NCI-H226 (cell line): ENCODE data around the gene ZBTB7B.
"Not testable (repeated sequence)": the region's sequence is repeated elsewhere in the genome, so short reads cannot be mapped to it uniquely, and the experiment has no call there.

ENCODE experiments used
- DNase-seq: peaks from one replicate; pipeline ENCODE4 v3.0.0-alpha.2; 2015

ZBTB7B gene

GRCh38 chr1:154969246-154969645 lies 33.4 kb upstream of the ZBTB7B start:
- no peak for DNase-seq

DNA sequence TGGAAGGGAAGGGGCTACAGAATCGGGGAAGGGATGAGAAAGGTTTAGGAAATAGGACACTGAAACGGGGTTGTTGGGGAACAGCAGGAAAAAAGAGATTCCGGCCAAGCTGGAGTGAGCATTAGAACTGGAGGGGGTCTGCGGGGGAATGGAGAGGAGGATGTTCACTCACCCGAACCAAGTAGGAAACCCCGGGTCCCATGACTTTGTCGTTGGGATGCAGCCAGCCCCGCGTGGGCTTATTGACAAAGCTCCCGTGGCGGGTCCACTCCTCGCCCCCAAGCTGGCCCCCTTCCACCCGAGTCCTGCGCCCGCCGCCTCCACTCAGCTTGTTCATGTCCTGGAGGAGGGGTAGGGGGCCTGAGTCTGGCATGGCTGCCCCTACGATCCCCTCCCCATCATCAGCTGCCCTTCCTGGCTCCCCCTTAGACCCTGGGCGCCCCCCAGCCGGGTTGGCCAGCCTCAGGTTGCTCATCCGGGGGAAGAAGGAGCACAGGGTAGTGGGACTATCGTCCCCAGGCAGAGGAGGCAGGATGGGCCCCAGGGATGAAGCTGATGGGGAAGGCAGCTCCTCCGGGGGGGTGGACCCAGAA lies 32.6 kb upstream of the ZBTB7B start:
- DNase-seq: no peak

- DNase-seq: peak; percentile 96
Measured at GRCh38 chr1:154970631-154971340, 31.8 kb upstream of the ZBTB7B start, which contains the start of gene SHC1. Gene SHC1 (minus strand): TSS chr1:154970747. CDS start chr1:154970526, 221 bp downstream.

- DNase-seq: no peak
Measured at GRCh38 chr1:154971341-154971998, 31.1 kb upstream of the ZBTB7B start.

DNA sequence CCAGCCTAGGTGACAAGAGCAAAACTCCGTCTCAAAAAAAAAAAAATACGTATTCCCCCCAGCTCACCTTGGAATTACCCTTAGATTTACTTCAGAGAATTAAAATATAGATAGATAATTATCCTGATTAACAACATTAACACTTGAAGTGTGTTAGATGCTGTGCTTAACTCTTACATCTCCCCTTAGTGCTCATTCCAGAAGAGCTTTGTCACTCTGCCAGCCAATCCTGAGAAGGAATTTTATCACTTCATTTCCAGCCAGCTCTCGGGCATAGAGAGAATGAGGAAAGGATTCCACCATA lies 30.4 kb upstream of the ZBTB7B start:
- peak; percentile 87 for DNase-seq

DNA sequence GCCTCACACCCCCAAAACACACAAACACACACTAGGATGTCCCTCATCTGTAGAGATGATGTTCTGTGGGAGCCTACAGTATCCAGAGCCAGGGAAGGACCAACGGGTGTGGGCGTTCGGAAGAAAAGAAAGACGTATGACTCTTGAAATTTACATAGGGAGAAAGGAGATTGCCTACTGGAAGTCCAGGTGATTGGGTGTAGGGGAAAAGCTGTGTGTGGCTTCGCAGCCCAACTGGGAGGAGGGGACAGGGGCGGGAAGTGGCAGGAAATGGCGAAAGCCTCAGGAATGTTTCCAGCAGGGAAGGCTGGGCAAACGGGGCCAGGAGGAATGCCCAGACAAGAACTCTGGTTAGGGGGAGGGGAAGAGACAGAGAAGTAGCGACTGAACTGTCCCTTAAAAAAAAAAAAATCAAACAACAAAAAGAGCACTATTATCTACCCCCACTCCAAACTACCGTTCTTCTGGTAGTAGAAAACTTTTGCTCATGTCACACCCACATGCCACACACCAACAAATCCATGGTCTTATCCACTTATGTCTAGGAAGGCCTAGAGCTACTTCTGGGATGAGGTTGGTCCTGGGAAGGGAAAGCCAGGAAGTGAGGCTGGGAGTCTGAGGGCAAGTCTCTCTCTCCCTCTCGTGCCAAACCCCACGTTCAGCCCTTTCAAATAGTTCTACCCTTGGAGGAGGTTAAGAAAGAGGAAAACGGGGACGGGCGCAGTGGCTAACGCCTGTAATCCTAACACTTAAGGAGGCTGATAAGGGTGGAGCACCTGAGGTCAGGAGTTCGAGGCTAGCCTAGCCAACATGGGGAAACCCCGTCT lies 29.9 kb upstream of the ZBTB7B start:
- peak; percentile 94 for DNase-seq

- peak; percentile 97 for DNase-seq
Measured at GRCh38 chr1:154973344-154974101, 29.1 kb upstream of the ZBTB7B start.

- peak; percentile 100 for DNase-seq
Measured at GRCh38 chr1:154974102-154974807, 28.3 kb upstream of the ZBTB7B start, which contains the start of gene CKS1B. Gene CKS1B (plus strand): TSS chr1:154974681. CDS start chr1:154974746, 65 bp downstream.

DNA sequence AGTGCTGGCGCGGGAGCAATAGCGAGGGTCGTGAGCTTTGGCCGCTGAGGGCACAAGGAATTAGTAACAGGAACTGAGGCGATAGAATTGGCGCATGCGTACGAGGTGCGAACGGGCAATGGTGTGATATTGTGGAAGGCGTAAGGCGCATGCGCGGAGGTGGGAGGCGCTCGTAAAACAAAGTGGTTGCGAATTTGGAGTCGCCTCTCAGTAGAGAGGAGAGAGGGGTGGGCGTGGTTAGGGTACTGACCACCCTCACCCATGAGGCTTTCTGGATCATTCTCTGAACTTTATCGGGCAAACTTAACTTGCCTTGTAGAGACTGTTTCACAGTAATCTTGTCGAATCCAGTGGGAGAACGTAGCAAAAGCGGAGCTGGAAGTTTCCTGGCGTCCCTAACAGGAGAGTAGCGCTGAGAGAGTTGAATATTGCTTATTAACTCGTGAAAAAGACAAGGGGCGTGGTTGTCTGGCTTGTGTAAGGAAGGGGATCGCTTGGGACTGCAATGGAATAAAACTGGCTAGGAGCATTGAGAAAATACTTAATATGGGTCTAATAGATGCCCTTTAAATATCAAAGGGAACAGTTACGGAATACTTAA lies 27.7 kb upstream of the ZBTB7B start:
- DNase-seq: peak; percentile 90

GRCh38 chr1:154975409-154976059 lies 27.1 kb upstream of the ZBTB7B start:
- DNase-seq: peak; percentile 51

DNA sequence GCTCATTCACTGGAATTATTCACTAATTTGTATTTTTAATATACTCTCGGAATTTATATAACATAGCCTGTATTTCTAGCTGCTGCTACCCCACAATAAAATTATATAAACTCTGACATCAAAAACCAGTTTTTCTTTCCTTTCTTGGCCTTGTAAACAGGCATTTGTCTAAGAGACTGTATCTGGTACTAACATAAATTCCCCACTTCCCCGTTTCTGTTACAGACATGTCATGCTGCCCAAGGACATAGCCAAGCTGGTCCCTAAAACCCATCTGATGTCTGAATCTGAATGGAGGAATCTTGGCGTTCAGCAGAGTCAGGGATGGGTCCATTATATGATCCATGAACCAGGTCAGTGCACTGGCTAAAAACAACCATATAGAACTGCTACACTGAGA lies 24.8 kb upstream of the ZBTB7B start:
- not testable (repeated sequence) for DNase-seq

- DNase-seq: no peak
Measured at GRCh38 chr1:154978360-154978759, 24.2 kb upstream of the ZBTB7B start.

- DNase-seq: no peak
Measured at GRCh38 chr1:154982341-154982740, 20.3 kb upstream of the ZBTB7B start.

GRCh38 chr1:154982897-154983648 lies 19.5 kb upstream of the ZBTB7B start, which contains the start of gene FLAD1:
Gene FLAD1 (plus strand): TSS chr1:154983344. CDS start chr1:154983695, 351 bp downstream.
- DNase-seq: peak; percentile 99

- no peak for DNase-seq
Measured at GRCh38 chr1:154983776-154984466, 18.7 kb upstream of the ZBTB7B start.

- not testable (repeated sequence) for DNase-seq
Measured at GRCh38 chr1:154986736-154987135, 15.9 kb upstream of the ZBTB7B start.

- DNase-seq: no peak
Measured at GRCh38 chr1:154987326-154987725, 15.3 kb upstream of the ZBTB7B start.

- DNase-seq: no peak
Measured at GRCh38 chr1:154988058-154988954, 14.3 kb upstream of the ZBTB7B start.
